ENCODE data around the gene DACT1.

Gene DACT1

DNA sequence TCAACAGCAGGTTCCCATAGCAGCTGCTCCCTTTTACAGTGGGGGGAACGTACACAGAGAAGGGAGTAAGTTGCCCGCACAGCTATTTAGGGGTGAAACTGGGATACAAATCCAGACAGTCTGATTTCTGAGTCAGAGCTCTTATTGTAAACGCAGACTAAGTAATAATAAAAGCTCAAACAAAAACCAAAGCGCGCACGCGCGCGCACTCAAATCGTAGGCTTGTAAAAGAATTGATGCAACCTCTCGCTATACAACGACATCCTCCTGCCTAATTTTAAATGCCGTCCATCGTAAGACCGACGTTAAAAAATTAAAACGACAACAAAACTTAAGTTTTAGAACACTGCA is 747 bp upstream of the DACT1 start:
- no peak for DNase-seq

DNA sequence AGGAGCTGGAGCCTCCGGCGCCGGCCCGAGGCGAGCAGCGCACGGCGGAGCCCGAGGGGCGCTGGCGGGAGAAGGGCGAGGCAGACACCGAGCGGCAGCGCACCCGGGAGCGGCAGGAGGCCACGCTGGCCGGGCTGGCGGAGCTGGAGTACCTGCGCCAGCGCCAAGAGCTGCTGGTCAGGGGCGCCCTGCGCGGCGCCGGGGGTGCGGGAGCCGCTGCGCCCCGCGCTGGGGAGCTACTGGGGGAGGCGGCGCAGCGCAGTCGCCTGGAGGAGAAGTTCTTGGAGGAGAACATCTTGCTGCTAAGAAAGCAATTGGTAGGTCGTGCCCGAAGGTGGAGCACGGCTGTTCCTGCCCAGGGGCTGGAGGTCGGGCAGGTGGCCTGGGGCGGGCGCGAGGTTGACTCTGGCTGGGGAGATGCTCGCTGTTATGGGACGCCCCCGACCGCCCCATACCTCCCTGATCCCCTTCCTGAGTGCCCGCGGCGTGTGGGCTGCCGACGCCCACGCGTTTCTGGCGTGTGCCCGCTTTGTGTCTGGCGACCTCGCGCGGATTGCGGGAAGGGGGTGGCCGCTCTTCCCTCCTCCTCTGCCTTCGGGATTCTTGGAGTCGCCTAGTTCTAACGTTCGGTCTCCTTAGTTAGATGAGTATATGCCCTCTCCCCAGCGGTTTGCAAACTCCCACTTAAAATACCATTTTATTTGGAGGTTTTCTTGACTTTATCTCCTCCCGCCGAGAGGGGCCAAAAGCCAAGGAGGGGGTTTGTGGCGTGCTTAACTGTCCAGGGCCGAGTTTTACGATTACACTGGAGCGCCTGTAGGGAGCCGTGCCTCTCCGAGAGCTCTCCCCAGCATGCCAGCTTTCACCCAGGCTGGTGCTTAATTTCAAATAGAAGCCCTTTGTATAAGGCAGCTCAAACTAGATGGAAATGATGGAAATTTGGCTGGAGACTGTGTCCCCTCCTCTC is 752 bp downstream of the DACT1 start:
- DNase-seq: no peak

DNA sequence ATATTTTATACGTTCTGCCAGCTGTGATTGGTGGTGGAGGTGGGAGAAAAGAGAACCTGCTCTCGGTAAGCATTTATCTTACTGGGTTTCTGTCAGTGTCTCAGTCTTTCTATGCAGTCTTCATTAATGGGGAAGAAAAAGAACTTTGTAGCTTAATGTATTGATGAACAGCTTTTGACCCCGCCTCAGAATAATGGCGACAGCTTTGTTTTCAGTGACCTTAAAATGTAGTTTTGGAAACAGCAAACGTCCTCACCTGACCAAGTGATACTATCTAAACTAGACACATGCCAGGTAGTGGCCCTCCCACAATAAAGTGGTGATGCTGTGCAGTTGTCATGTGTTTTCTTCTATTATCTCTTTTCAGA is 1.4 kb downstream of the DACT1 start:
- no peak for DNase-seq

DNA sequence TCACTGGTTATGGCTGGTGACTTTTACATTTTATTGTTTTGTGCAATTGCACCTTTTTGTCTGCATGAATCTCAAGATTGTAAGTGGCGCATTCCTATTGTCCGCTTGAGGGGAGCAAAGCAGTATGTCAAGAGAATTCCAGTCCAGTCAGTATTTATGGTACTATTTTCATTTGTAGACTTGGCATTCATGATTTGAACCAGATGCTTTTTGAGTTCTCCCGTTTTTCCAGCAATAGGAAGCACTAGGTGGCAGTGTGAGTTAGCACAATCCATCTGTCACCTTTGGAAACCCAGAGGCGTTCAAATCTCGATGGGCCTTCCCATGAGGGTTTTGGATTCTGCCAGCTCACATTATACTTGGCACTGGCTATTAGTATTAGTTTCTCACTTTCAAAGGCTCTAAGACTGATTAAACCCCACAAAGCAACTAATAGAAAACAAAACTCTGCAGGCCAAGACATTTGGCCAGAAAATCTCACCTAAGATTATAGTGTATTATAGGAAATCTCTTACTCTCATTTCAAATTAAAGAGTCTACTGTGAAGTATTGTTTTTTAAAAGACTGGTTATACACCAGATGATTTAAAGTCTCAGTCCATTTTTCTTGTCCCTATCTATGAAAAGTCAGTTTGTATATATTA is 2.2 kb downstream of the DACT1 start:
- peak; percentile 79 for DNase-seq

DNA sequence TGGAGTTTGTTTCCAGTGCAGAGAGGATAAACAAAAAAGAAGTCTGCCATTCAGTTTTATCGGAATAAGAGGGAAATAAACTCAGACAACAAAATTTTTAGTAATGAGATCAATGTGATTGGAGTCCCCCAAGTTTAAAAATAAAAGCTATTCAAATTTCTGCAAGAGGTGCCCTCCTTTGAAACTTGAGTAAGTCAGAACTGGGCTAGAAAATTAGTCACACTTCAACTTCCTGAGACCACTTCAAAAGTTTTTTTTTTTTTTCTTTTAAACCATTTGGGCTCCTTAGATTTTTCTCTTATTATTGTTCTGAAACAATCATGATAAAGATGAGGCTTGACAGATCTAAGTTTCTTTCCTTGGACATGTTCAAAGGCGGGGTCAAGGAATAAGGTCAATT is 3.2 kb downstream of the DACT1 start:
- DNase-seq: no peak

DNA sequence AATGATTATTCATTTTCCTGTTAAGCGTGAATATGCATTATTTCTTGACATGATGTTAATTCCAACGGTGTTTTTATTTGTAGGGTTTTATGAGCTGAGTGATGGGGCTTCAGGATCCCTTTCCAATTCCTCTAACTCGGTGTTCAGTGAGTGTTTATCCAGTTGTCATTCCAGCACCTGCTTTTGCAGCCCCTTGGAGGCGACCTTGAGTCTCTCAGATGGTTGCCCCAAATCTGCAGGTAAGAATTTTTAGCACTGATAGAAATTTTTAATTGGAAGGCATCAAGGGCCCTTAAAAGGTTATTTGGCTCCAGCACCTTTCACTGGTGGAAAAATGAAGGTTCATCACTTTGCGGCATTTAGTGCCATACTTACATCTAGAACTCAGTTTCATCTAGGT is 3.7 kb downstream of the DACT1 start:
- DNase-seq: no peak

DNA sequence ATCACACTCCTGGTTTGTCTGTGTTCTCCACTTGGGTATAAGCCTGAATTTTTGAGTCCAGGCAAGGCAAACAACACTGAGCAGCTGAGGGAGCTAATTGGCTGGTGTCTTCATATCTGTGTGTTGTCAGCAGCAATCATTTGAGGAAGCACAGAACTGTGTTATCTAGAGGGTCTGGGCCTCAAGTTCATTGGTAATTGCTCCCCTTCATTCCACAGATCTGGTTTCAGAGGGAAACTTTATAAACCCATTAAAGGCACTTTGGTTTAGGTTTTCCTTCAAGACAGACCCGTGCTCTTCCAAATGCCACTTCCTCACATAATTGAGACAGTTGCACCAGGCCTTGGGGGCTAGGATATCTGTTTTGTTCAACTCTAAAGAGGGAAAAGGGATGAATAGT is 5.6 kb downstream of the DACT1 start:
- no peak for DNase-seq

DNA sequence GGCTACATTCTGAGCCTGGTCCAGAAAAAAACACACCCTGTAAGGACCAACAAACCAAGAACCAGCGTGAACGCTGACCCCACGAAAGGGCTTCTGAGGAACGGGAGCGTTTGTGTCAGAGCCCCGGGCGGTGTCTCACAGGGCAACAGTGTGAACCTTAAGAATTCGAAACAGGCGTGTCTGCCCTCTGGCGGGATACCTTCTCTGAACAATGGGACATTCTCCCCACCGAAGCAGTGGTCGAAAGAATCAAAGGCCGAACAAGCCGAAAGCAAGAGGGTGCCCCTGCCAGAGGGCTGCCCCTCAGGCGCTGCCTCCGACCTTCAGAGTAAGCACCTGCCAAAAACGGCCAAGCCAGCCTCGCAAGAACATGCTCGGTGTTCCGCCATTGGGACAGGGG is 7.9 kb downstream of the DACT1 start:
- DNase-seq: no peak

DNA sequence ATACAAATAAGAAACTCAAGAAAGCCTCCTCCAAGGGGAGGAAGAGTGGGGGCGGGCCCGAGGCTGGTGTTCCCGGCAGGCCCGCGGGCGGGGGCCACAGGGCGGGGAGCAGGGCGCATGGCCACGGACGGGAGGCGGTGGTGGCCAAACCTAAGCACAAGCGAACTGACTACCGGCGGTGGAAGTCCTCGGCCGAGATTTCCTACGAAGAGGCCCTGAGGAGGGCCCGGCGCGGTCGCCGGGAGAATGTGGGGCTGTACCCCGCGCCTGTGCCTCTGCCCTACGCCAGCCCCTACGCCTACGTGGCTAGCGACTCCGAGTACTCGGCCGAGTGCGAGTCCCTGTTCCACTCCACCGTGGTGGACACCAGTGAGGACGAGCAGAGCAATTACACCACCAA is 8.7 kb downstream of the DACT1 start:
- DNase-seq: no peak

DNA sequence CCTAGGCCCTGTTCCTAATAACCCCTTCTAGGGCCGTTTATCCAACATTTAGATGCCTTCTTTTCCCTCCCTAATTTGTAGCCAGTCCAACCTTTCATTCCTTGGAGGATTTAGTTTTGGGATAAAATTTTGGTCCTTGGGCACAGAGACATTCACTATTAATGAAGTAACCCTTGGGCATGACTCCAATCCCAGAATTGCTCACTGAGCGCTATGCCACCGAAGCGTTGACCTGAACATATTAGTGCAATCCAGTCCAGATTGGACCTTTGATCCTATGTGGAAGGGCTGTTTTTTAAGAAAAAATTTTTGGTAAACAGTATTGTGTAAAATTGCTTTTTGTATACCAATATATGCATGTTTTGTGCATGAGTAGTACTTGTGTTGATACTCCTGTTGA is 10.0 kb downstream of the DACT1 start:
- no peak for DNase-seq

DNA sequence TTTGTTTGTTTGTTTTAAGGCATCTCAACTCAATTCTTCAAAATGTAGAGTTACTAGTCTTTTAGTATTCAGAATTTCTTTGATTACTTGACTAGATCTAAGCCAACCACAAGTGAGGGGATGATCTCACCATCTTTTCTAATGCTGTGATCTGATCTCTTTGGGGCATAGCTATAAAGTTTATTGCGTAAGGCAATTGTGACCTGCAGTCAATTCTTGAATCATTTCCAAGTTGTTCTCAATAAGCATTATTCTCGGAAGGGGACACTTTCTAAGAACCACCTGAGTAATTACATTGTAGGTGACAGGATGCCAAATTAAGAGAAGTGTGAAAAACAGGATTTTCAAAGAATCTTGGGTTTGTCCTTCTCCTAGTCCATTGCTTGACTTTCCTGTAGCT is 13.1 kb downstream of the DACT1 start:
- no peak for DNase-seq

DNA sequence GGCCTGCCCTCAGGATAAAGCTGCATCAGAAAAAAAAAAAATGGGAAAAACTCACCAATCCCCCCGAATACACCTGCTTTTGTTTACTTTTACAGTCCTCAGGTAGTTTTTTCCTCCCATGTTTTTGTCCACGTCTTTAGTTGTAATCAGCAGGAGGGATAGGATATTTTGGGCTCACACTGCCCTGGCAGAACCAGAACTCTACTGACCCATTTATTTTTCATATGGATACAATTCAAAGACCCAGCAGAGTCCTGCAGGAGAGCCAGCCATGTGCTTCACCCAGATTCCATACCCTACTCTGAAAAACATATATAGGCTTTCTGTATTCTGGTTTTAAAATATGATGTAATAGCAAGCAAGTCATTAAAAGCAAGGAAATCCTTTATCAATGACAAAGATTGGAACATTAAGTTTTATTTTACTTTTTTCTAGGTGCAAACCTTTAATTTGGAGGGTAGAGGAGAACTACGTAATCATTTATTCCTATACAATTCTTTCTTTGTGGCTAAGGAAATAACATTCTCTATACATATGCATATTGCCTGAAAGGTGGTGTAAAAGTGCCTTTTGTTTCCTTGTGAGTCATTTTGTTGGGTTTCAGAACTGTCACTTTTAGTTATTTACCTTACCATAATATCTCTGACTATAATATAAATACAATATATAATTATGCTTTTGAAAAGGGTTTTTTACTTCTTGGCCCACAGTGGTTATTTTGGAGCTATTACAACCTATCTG is 19.1 kb downstream of the DACT1 start:
- DNase-seq: no peak

DNA sequence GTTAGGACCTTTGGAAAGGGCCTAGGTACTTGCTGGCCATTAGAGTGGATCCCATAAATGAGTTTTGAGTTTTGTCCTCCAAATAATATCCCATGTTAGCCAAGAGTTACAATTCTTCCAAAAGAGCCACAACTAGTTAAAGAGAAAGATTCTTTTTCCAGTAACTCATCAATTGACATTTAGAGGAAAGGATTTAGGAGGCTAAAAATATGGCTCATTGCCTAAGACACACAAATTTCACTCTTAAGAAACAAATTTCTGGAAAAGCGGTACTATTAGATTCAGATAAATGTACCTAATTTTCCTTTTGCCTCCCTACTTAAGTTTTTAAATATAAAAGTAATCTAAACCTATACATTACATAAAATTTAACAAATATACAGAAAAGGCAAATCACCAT is 21.3 kb downstream of the DACT1 start:
- DNase-seq: no peak

DNA sequence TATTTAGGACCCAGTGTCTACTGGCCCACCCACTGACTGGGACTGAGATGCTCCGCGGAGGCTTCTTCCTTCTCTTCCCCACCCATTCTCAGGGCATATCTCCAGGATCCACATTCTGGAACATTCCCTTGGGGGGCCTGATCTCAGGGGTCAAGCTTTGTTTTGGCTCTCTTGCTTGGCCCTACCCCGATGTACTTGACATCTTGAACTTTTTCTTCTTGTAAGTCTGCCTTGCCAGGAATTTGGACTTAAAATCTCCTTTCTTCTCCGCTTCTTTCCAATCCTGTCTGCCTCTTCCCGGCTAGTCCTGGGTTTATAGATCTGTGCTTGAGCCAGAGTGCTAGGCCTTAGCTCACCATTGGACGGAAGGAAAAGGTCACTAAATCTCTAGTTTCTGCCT is 22.1 kb downstream of the DACT1 start:
- DNase-seq: no peak

DNA sequence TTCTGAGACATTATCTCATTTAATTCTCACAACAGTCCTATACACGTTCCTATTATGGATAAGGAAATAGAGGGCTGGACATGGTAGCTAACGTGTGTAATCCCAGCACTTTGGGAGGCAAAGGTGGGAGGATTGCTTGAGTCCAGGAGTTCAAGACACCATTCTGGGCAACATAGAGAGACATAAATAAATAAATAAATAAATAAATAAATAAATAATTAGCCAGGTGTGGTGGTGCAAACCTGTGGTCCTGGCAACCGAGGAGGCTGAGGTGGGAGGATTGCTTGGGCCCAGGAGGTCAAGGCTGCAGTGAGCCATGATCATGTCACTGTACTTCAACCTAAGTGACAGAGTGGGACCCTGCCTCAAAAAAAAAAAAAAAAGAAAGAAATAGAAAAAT is 22.6 kb downstream of the DACT1 start:
- DNase-seq: no peak

DNA sequence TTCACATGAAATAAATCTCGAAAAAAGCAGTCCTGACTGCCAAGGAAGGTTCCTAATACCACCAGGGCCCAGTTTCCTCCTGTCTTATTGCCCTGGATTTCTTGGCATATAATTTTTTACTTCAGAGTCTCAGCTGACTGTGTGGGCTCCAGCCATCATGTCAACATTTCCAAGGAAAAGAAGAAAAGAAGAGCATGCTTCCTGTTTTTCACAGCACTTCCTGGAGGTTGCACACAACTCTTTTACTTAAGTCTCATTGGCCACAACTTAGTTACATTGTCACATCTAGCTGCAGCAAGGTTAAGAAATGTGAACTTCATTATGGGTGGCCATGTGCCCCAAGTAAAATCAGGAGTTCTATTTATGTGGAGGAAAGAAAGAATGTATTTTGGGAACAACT is 24.3 kb downstream of the DACT1 start:
- DNase-seq: no peak

DNA sequence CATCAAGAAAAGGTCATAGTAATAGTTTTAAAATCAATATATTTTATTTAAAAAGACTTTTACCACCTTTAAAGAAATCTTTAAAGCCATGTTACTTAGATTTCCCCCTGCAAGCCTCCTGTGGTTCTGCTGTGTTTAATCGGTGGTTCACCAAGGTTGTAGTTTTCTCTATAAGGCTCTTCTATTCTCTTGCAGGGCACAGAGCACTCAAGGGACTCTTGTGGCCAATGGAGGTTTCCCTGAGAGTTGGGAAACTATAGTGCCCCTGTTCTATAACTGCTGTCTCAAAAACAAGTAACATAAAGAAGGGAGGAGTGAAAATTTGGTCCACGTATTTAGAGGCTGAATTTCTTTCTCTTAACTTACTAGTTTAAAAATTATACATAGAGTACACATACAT is 25.0 kb downstream of the DACT1 start:
- DNase-seq: no peak

DNA sequence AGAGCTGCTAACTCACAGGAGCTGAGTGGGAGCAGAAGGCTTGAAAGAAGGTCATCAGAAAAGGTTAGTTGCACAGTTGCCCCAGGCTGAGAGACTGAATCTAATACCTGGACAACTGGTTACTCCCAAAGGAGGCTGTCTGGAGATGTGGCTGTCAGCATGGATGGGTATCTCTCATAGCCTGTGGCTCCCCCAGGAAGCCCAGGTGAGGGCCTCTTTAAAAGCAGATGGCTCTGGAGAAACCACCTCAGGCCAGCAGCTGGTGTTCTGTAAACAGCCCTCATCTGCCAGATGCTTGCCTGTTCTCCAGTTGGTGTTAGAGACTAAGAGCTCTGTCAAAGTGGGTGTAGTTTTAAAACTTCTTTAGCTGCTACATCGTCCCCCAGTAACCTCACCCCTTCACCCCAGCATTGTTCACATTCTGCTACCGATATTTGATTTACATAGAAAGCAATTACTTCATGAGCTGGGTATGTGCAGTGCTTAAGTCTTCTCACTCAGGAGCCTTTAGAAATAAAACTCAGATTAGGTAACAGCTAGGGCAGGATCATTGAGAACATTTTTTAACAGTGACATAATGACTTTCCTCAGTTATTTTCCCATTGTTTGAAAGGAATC is 25.8 kb downstream of the DACT1 start:
- peak; percentile 46 for DNase-seq

DNA sequence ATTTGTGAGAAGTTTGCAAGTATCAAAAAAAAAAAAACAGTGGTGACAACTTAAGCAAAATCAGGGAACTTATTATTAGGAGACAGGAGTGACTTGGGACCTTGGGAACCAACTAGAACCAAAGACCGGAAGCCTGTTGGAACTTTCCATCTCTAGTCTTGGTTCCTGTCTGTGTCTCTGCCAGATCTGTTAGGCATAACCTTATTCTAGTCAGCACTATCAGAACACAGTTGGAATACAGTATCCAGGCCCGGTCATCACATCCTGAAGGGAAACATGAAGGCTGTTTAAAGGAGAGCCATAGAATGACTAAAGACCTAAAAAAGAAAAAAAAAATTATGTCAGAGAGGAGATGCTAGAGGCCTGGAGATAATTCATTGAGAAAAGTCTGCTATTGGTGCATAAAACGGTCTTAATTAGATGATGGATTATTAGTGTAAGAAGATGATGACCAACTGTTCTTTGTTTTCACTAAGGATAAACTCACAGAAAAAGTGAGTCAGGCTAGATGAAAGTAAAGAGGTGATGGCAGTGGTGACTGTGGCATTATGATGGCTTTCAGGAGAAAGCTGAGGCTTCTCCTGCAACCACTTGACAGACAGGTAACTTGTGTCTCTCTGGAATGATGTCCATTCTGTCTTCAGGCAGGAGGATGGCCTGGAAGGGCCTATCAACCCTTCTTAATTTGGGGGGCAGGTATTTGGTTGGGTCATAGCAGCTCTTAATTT is 28.2 kb downstream of the DACT1 start:
- no peak for DNase-seq

DNA sequence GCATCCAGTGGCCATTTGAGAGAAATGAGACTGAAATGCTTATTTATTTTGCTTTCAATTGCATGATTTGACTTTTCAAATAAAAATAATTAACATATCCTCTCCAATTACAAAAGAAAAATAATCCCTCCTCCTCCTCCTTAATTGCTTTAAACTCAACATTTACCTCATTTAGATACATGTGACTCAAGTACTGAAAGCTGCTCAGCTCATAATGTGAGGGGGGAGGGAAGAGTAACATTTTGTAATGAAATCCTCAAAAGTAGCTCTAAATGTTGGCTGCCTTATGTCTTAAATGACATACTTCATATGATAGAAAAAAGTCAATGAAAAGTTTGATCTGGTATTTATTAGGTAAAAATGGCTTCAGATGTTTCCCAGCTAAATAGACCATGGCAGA is 29.0 kb downstream of the DACT1 start:
- no peak for DNase-seq

DNA sequence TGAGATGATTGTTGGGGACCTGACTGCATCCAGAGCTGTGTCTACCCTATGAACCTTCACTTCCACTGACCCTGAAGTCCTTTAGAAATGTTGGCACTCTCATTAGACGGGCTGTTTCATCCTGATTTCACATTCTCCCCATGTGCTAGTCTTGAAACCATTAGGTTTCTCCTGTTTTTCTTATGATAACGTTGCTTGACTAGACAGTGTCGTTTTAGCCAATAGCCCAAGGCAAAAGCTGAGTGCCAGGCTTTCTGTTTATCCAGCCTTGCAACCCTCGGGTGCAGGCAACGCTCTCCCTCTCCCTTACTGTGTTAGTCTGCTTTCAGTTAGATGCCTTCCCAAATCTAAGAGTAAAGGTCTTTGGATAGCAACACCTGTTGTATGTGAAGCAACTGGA is 30.1 kb downstream of the DACT1 start:
- no peak for DNase-seq

DNA sequence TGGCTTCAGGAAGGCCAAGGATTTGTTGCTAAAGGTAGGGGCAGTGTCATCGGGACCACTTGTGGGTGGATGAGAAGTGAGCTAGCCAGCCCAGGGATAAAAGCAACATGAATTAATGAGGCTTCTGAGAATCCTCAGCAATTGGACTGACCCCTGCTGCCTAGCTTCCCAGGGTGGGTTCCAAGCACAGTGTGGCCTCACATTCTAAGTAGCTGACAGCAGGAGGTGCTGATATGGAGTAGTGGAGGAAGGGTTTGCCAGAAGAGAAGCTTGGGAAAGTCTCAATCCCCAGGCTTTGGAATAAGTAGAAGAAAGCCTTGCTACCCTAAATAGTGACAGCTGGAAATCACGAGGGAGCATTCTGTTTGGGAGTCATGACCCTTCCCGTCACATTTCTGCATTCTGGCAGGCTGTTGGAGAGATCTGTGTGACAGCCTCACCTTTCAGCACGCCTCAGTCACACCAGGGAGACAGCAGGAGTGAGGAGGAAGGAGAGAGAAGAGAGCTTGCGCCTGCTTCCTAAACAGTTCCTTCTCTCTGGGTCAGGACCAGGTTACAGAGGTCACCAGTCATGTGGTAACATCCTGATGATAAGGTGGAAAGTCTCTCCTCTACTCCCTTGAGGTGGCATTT is 31.2 kb downstream of the DACT1 start:
- no peak for DNase-seq
